HG03159 (cell line): Measurements from ENCODE around the gene HEXIM1.

Experiments used
- ATAC-seq: cut with Tn5 transposase; IDR thresholded peaks from one replicate; pipeline ENCODE4 v1.9.1; 2021; ENCODE audit warnings: mild to moderate bottlenecking, moderate library complexity; ENCODE audit not compliant: unreplicated experiment

HEXIM1 gene

GRCh38 chr17:45168991-45169752 is 20.9 kb downstream of the HEXIM1 start:
- no peak for ATAC-seq

- ATAC-seq = no peak
Measured at GRCh38 chr17:45170280-45170930, 22.1 kb downstream of the HEXIM1 start.

GRCh38 chr17:45170931-45171337 is 22.7 kb downstream of the HEXIM1 start:
- no peak for ATAC-seq

- no peak for ATAC-seq
Measured at GRCh38 chr17:45171338-45172231, 23.3 kb downstream of the HEXIM1 start.

GRCh38 chr17:45172232-45172540 is 23.9 kb downstream of the HEXIM1 start:
- ATAC-seq = no peak

- no peak for ATAC-seq
Measured at GRCh38 chr17:45172541-45173286, 24.4 kb downstream of the HEXIM1 start.

- ATAC-seq = no peak
Measured at GRCh38 chr17:45175759-45176115, 27.5 kb downstream of the HEXIM1 start.

GRCh38 chr17:45177563-45177962 is 29.3 kb downstream of the HEXIM1 start:
- ATAC-seq = no peak

GRCh38 chr17:45184144-45184543 is 35.9 kb downstream of the HEXIM1 start:
- no peak for ATAC-seq

- ATAC-seq = no peak
Measured at GRCh38 chr17:45186801-45187354, 38.6 kb downstream of the HEXIM1 start.

- no peak for ATAC-seq
Measured at GRCh38 chr17:45189009-45189408, 40.7 kb downstream of the HEXIM1 start.

GRCh38 chr17:45190503-45191255 is 42.4 kb downstream of the HEXIM1 start:
- ATAC-seq = no peak

- ATAC-seq = no peak
Measured at GRCh38 chr17:45195424-45195823, 47.1 kb downstream of the HEXIM1 start.

GRCh38 chr17:45197108-45197507 is 48.8 kb downstream of the HEXIM1 start:
- ATAC-seq = no peak

GRCh38 chr17:45197555-45198334 is 49.5 kb downstream of the HEXIM1 start:
- ATAC-seq = peak; percentile 75

GRCh38 chr17:45200701-45201100 is 52.4 kb downstream of the HEXIM1 start:
- no peak for ATAC-seq

- no peak for ATAC-seq
Measured at GRCh38 chr17:45201457-45201856, 53.2 kb downstream of the HEXIM1 start.
